Ammon's horn (tissue), 1 donor: ENCODE measurements around the gene FRMD4A.

Experiments used
- DNase-seq: peaks from one replicate; pipeline ENCODE4 v3.0.0-alpha.2; 2016; ENCODE audit warnings: low spot score

FRMD4A gene

DNA sequence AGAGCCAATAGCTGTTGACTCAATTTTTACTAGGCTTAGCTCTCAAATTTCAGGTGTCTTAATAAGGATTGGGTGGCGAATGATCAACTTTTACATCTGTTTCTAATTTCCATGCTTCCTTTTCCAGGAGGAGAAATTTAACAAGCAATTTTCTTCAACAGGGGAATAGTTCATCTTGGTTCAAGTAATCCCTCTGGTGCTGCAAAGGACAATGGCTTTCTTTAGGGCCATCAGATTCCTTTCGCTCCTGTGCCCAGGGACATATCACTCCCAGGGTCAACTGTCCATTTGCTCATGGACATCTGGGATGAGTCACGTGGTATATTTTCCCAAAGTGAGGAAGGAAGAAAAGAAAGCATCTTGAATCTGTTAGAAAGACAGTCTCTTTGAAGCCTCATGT lies 313.3 kb downstream of the FRMD4A start:
- DNase-seq, result no peak

DNA sequence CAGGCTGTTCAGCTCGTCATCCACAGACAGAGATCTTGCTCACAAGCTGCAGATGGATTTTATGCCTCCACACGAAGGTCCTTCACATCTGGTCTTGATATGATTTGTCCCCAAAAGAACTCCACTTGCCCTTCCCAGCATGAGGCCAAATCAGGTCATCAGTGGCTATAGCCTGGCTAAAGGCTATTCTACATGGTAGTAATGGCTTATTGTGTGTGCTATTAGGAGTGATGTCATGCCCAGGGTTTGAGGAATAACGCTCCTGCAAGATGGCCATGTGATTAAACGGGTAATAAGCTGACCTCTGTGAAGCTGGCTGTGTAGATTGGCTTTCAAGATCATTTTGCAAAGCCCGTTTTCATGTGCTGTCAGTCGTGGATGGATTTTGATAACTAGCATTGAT lies 313.8 kb downstream of the FRMD4A start:
- no peak for DNase-seq

DNA sequence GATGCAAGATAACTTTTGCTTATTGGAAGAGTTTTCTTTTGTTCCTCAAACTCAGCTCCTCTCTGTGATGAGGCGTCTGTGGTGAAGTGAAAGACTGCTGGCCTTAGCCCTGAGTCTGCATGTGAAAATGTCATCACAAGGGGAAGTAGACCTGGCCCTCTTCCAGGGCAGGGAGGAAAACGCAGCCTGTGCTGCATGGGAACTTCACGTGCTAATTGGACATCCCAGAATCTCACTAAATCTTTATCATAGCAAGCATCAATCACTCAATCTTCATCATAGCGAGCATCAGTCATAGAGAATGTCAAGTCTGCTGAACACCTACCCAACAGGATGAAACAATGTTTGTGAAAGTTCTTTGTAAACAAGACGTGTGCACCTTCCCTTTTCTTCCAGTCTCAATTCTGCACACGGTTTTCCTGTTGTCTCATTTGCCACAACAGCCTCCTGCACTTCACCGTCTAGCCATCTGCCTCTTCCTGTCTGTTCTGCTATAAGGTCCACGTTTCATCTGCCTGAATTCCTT lies 314.6 kb downstream of the FRMD4A start:
- DNase-seq, result peak; percentile 78

DNA sequence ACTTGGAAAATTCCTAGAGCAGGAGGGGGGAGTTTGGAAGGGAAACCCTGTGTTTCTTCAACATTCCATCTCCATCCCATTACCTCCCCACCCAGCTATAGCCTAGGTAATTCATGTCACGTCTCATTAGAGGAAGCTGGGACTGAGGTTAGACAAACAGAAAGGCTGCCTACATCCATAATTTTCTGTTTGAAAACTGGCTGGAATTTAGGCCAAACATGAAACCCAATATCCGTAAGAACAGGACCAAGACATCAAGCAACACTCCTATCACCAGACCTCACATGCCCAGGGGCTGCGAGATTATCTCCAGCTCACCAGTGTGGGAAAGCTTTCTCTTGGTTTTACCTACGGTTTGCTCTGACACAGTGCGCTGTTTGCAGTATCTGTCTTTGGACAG lies 316.3 kb downstream of the FRMD4A start:
- no peak for DNase-seq

DNA sequence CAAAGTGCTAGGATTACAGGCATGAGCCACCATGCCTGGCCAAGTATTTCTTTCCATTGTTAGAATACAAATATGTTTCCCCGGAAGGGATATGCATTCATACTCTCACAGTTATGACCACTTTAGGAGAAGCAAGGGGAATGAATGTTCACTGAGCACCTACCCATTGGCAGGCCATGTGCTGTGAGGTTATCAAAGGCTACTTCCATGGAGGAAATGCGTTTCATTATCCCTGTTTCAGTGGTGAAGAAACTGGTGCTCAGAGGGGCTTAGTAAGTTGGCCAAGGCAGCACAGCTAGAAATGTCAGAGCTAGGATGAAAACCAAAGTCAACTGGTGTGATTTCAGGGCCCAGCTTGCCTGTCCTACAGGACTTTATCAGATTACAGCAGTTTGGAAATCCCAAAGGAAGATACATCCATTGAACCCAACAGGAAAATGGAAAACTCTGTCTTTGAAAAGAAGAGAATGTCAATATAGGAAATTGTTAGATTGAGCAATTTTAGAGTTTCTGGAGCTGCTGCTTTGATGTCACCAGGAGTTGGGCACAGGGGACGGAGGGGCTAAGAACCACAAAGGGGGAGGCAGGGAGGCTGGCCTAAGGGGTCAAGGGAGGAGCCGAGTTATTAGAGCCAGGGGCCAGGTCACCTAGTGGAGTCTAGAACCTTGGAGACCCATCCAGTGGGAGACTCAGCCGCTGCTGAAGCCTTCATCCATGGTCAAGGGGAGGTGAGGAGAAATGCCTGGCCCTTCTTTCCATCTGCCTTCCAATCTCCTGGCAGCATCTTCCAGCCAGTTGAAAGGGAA lies 319.8 kb downstream of the FRMD4A start:
- no peak for DNase-seq

DNA sequence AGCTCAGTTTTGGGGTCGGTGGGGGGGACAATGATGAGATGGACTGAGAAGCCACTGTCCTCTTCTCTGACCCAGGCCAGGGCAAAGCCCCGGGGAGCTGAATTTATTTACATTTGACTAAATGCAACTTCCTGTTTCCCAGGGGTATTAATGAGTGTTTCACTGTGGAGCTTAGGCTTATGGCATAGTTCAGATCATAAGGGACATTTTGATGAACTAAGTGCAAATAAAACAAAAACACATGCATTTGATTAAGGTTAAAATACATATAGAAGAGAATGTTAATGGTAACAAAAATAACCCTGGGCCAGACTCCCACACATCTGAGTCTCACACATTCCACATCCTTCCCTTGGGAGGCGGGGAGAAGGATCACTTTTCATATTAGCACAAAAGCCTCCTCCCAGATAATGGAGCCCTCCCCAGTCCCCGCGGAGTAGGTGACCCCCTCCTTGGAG lies 320.6 kb downstream of the FRMD4A start:
- DNase-seq, result no peak

DNA sequence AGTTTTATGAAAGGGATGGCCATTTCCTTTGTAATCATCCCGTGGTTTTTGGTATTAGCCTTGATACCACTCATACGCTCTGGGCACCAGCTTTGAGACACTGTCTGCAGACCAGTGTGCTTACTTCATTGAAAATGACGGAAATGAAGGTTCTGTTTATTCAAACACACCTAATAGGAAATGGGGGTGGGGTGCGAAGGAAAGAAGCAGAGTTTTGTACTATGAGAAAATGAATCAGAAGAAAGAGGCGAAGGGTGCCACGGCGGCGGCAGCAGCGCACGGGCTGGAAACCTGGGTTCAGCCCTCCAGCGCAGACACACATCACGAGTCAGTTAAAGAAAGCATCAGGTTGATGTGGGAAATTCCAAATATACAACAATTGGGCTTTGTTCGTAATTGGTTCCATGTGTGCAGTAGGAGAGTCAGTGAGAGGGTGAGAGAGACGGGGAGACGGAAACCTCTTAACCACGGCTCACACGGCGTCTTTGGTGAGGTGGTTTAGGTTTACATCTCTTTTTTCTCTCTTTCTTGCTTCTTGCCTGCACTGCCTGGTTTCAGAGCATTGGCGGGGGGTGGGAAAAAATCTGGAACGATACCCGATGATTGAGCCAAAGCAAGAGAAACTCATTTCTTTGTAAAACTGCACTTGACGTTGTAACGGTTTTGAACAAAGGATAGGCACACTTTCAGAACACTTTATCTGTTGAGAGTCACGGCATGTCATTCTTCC lies 321.2 kb downstream of the FRMD4A start:
- DNase-seq, result no peak

DNA sequence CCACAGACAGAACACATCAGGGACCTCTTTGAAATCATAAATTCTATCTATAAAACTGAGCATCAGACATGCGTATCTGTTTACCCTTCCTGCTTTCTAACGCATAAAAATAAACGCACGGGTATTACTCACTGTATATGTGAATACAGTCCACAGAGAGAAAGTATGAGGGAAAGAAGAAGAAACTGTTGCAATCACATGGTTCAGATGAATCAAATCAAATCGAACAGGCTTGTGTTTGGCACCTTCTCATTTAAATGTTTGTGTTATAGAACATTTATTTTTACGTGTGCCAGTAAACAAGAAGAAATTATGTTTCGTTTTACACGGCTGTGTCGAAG lies 322.0 kb downstream of the FRMD4A start:
- no peak for DNase-seq

DNA sequence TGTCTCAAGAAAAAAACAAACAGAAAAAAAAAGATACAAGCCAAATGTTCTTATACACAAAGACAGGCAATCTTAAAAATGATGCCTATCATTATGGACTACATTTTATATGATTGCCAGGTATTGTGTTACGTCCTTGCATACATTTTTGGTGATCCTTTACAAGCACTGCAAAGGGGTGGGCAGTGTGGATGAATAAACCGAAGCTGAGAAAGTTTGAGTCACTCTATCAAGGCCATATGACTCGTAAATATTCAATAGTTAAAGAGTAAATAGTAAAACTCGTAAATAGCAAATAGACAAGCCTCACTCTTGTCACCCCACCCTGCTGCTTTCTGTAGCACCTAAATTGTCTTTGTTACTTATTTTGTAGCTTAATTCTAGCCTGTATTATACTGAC lies 326.2 kb downstream of the FRMD4A start:
- no peak for DNase-seq

DNA sequence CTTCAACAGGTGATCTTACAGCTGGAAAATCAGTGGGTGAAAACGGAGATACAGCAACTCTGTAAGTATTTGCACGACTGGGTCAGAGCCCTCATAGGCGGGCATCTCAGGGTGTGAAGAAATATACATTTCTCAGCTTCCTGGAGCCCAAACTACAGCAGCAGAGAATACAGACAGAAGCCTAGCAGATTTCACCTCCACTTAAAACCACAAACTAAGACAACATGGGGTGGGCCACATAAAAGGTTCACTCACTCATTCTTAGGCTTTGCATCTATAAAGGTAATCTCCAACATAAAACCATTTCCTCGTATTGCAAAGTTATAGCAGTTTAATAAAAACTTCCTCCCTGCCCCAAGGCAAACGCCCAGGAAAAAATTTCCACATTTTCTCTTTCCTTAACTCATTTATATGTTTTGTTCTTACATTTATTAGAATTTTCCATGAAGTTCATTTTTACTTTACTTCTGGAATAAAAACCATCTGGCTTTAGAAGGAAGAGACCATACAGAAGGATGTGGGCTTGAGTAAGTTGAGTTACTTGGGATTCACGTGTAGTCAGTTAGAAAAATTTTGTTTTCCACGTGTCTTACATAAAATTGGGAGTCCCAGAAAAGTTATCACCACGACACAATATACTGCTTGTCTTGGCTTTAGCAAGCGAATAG lies 327.1 kb downstream of the FRMD4A start:
- DNase-seq, result no peak

DNA sequence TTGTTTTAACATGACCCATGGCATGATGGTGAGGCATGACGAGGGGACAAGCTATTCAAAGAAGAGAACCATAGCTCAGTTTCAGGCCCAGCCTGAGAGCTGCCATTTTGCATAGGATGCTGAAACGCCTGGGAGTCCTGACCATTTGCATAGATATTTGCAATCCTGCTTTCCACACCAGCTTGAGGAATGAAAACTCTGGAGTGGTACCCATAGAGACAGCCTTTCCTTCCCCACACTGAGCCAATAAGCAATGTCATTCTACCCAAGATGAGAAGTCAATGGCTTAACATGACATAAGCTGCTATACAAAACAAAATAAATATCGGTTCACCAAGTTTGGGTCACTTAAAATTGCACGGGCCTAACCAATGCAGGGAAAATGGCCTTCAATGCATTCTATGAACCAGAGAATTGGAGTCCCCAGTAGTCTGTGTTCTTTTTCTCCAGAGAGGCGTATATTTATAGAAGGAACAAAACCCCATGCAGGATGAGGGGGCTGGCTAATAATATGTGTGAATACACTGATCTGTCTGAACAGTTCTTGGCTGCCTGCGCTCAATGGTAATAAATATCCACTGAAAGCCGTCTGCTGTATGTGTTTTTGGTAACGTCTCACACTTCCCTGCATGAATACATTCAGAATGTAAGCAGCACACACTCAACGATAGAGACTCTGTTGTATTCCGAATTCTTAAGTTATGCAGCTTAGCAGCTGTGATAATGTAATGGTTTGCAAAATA lies 329.3 kb downstream of the FRMD4A start:
- DNase-seq, result peak; percentile 64

DNA sequence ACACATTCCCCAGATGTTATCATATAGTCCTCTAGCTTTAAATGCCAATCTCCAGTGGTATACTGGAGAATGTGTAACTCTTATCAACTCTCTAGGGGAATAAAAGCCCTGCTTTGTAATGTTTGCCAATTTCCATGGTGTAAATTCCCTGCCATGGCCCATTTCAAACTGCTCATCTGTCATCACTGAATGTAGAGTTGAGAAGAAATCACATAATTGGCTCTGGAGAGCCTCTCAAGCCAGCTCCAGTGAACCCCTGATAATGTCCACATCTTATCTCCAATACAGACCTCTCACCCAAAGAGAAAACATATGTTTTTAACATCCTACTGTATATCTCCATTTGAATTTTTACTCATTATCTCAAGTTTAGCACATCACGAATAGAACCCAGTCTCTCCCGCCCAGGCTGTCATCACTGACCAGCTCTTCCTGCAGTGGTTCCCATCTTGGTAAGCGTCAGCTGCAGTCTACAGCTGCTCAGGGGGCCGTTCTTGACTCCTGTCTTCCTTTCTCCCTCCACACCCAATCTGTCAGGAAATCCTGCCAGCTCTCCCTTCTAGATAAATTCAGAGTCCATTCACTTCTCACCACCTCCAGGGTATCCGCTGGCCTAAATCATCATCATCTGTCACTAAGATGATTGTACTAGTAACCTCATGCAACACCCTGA lies 332.4 kb downstream of the FRMD4A start:
- DNase-seq, result no peak

DNA sequence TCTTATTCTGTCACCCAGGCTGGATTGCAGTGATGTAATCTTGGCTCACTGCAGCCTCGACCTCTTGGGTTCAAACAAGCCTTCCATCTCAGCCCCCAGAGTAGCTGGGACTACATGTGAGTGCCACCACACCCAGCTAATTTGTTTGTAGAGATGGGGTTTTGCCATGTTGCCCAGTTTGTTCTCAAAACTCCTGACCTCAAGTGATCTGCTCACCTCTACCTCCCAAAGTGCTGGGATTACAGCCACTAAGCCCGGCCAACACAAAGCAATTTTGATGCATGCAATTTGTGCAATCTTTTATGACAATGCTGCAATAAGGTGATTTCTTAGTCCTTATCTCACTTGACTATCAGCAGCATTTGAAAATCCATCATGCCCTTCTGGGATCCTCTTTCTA lies 333.1 kb downstream of the FRMD4A start:
- no peak for DNase-seq

DNA sequence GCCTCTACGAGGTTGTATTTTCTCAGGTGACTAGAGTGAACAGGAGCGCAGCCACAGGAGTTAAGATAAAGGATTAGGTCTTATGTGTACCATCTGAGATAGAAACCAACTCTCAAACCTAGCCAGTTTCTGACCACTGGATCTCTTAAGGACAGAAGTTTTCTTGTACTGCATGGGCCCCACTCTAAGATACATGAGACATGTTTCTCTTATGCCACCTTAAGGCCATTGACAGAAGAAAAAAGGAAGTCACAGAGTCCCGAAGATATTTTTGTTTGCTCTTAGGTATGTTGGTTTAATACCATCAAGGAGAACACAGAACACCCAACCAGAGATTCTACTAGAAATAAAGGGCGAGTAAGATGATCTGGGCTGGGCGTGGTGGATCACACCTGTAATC lies 335.8 kb downstream of the FRMD4A start:
- no peak for DNase-seq

DNA sequence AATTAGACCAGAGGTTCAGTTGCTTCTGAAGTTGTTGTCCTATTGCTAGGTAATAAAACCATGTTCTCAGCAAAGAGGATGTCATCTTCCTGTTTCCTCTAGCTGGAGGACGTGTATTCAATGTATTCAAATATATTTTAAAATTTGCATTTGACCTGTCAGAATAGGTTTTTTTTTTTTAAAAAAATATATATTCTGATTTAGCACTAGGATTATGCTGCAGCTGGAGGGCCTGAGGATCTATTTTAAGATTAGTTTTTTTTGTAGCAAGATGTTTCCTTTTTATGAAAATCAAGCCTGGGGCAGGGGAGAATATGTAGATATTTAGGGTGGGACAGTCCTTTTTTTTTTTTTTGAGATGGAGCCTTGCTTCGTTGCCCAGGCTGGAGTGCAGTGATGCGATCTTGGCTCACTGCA lies 337.0 kb downstream of the FRMD4A start:
- DNase-seq, result no peak

DNA sequence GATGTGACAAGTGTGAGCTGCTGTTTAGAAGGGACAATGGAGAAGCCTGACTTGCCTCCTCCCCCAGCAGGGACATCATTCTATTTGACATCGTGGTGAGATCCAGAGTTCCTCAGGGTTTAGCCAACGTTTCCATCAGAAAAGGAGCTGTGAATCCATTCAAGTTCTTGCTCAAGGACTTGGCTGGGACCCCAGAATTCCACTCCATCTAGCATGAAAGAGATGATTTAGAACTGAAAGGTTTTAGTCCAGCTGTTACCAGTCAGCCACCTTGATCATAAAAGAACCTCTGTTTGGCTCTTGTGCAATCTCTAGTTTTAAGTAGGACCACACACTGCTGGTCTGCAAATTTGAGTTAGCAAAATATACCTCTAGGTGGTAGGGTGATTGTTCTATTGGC lies 337.6 kb downstream of the FRMD4A start:
- no peak for DNase-seq

DNA sequence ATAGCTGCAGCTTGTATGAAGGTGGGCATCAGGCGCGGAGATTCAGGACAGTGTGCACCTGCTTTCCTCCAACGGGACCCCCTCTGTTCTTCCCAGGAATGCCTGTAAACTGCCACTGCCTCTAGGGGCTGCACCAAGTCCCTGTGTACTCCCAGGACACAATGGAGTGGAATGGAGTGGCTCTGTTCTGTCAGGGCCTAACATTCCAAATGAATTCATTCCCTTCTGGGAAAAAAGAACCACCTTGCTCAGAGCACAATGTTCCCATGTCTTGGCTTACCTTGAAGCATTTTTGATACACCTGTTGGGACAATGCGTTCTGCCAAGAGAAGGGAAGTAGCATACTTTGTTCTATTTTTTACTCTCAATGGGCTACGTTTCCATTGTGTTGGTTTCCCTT lies 339.4 kb downstream of the FRMD4A start:
- no peak for DNase-seq

DNA sequence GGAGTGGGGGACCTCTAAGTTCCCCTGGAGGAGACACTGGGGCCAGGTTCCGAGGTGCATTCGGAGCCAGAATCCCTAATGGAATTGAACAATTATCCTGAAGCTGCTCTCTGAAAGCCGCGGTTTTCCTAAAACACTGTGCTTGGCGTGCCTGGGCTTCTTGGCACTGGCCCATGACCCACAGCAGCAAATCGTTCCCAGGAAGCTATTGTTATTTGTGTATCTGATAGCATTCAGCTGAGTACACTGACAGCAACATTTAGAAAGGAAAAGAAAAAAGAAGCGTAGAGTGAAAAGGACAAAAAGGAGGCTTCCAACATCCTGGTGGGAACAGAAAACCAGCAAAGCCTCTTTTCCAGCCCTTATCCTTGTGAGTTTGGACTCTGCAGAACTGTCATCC lies 339.8 kb downstream of the FRMD4A start:
- DNase-seq, result no peak

DNA sequence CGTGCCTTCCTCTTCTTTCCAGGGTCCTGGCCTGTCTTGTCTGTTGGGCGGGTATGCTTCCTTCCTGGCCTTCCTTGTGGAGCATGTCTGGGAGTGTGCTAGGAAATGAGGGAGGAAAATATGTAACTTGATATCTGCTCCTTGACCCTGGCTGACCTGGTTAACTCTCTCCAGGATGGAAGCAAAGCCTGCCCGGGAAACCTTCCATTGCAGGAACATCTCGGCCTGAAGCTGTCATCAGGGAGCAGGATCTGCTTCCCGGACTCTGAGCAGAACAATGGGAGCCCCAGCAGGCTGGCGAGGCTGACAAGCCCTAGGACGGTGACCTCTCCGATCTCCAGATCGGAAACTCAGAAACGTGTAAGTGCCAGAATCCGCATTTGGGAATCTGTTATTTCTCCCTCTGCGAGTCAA lies 340.3 kb downstream of the FRMD4A start:
- no peak for DNase-seq

DNA sequence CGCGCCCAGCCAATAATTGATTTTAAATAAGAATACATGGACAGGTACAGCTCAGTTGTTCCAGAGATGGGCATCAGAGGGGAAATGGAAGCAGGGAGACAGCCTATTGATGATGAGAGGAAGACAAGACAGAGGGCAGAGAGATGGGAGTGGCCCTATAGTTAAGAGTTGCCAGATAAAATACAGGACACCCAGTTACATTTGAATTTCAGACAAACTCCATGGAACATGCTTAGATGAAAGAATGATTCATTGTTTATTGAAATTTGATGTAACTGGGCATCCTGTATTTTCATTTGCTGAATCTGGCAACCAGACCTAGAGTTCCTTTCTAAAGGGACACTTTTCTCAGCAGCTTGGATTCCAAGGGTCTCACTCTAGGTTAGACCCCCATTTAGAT lies 341.1 kb downstream of the FRMD4A start:
- no peak for DNase-seq

DNA sequence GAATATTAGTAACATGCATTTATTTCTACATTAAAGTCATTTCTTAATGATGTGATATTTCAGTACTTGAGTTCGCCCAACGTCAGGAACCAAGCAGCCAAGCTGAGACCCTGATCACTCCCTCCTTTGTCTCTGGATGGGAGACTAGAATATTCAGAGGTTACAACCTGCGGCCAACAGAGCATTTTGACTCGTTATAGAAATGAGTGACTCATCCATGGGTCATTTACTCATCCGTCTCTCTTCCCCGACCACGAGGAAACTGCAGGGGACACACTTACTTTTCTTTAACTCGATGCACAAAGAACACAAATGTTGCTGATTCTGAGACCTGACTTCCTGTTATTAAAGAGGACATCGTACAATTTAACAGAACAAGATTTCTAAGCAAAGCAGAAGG lies 343.3 kb downstream of the FRMD4A start:
- DNase-seq, result no peak
